Testis (tissue), 3 donors: ENCODE data around the gene UBE4A. TPM values are rescaled to one million over a fixed set of nuclear protein-coding genes. Genes with fewer than 3 reads are reported as not detected.

ENCODE experiments used
- DNase-seq: peaks from one replicate; pipeline ENCODE4 v3.0.0-alpha.2; 2019
- H3K27ac ChIP-seq, 2 donors: fragments of 200-600 bp; sonication (generic); one replicate each; pipeline ENCODE4 v1.5.1; 2019
- H3K27me3 ChIP-seq: fragments of 200-600 bp; sonication (generic); one replicate; pipeline ENCODE4 v1.5.1; 2019
- H3K36me3 ChIP-seq: fragments of 200-600 bp; sonication (generic); one replicate; pipeline ENCODE4 v1.5.1; 2017; ENCODE audit warnings: low read depth; ENCODE audit errors: missing control alignments
- H3K4me1 ChIP-seq: fragments of 200-600 bp; sonication (generic); one replicate; pipeline ENCODE4 v1.5.1; 2019
- H3K4me3 ChIP-seq, 2 donors: fragments of 200-600 bp; sonication (generic); one replicate each; pipeline ENCODE4 v1.5.1; 2017 to 2019
- H3K9me3 ChIP-seq: fragments of 200-600 bp; sonication (generic); one replicate; pipeline ENCODE4 v1.5.1; 2017
- POLR2A ChIP-seq: fragments of 450-650 bp; IDR thresholded peaks from one replicate; pipeline ENCODE4 v1.6.1; 2017; ENCODE audit warnings: antibody characterized with exemption, mild to moderate bottlenecking, moderate library complexity
- WGBS, 2 donors: methylation state at CpG; one replicate each; pipeline ENCODE4 v1.1.5; 2018; 5-methylcytosine and 5-hydroxymethylcytosine counted together
- intact Hi-C: fragments of 100-400 bp; cut with DNase I; formaldehyde crosslinking; loops from one replicate; pipeline ENCODE4 v1.15.1; 2023; ENCODE audit warnings: low total_unique reads
- polyA plus RNA-seq: library from polyadenylated mRNA; stranded (reverse); fragments of 350-450 nt; fragmentation: Illumina TruSeq; extraction: RNeasy Lipid Tissue Mini Kit (QIAGEN cat#74804); gene quantifications from one replicate; pipeline ENCODE4 v1.2.3, GENCODE V29; 2014; ENCODE audit warnings: low read depth, low replicate concordance; ENCODE audit not compliant: insufficient read depth
- total RNA-seq, 2 donors: library from RNA; depleted of rRNA; stranded (reverse); fragments of >200 nt; gene quantifications; one replicate each; pipeline ENCODE4 v1.2.3, GENCODE V29; 2016
- TF ChIP-seq, protein P1 (sequence below), 3 experiments: fragments of 450-650 bp in 2 of 3; fragments of 200-600 bp in 1 of 3; sonication (generic) in 1 of 3; IDR thresholded peaks; one replicate each; pipeline ENCODE4 v1.5.1; 2016 to 2019; ENCODE audit warnings: antibody characterized with exemption in 3 of 3, mild to moderate bottlenecking in 2 of 3, moderate library complexity in 1 of 3

Gene UBE4A
- total and polyA plus RNA-seq, 3 donors from 2014 or later: 36.6 to 58.4 (median 54.8) TPM

- H3K27me3 ChIP-seq: no peaks in the 10 kb centered on the region
- H3K4me3 ChIP-seq: no peak overlapping the region
- TF ChIP-seq, protein P1, sequence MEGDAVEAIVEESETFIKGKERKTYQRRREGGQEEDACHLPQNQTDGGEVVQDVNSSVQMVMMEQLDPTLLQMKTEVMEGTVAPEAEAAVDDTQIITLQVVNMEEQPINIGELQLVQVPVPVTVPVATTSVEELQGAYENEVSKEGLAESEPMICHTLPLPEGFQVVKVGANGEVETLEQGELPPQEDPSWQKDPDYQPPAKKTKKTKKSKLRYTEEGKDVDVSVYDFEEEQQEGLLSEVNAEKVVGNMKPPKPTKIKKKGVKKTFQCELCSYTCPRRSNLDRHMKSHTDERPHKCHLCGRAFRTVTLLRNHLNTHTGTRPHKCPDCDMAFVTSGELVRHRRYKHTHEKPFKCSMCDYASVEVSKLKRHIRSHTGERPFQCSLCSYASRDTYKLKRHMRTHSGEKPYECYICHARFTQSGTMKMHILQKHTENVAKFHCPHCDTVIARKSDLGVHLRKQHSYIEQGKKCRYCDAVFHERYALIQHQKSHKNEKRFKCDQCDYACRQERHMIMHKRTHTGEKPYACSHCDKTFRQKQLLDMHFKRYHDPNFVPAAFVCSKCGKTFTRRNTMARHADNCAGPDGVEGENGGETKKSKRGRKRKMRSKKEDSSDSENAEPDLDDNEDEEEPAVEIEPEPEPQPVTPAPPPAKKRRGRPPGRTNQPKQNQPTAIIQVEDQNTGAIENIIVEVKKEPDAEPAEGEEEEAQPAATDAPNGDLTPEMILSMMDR (IDR thresholded peaks at IDR 0.05): no peak
- no peak for TF ChIP-seq POLR2A
- H3K4me1 ChIP-seq: no peaks in the 10 kb centered on the region
- H3K9me3 ChIP-seq: no peaks in the 10 kb centered on the region
- intact Hi-C loops: no loop called here
- WGBS, 2 donors: 71 to 74% methylated on average over 4 of the region's 4 CpGs
- no peak overlapping the region for H3K27ac ChIP-seq
- H3K36me3 ChIP-seq: no peaks in the 10 kb centered on the region
- no peak for DNase-seq
Observed at GRCh38 chr11:118417801-118418200, 58.4 kb downstream of the UBE4A start.

DNA sequence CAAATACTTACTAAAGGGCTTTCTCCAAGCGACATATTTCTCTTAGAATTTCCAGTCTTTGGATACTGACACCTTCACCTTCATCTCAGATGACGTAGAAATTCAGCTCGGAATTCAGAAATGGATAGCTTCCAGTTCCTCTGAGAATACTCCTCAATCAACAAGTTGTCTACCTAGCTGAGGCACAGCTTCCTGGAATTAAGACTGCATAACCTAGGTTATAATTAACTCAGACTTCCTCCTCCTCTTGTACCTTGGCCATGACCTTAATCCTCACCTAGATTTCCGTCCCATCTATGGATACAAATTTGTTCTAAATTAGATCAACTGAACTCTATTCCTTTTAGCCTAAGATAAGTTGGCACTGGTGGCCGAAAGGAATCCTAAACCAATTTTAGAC lies 59.4 kb downstream of the UBE4A start:
- H3K36me3 ChIP-seq: no peaks in the 10 kb centered on the region
- intact Hi-C loops: no loop called here
- 60 to 79% methylated on average over 5 of the region's 5 CpGs for WGBS, 2 donors
- no peaks in the 10 kb centered on the region for H3K27me3 ChIP-seq
- H3K27ac ChIP-seq: no peak overlapping the region
- no peaks in the 10 kb centered on the region for H3K4me1 ChIP-seq
- H3K9me3 ChIP-seq: no peaks in the 10 kb centered on the region
- no peak for DNase-seq
- TF ChIP-seq, protein P1 (IDR thresholded peaks at IDR 0.05): no peak
- no peak for TF ChIP-seq POLR2A
- no peak overlapping the region for H3K4me3 ChIP-seq

DNA sequence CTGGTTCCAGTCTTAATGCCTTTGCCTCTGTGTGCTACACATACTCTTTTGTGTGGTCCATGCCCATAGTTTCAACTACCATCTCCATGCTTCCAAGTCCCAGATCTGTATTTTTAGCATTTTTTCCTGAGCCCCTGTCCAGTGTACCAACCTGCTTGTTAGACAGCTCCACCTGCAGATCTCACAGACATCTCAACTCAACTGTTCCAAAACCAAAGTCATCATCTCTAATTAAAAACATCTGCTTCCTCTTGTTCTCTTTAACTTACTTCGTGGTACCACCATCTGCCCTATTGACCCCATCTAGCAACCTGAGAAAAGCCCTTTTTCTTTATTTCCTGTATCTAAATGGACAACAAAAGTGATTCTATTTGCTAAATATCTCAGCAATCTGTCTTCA lies 68.3 kb downstream of the UBE4A start:
- intact Hi-C loops: no loop called here
- WGBS, 2 donors: 18% methylated on average over 1 of the region's 1 CpG
- H3K4me3 ChIP-seq: no peak overlapping the region

GRCh38 chr11:118430956-118431355 lies 71.6 kb downstream of the UBE4A start:
- DNase-seq: no peak
- H3K4me3 ChIP-seq: no peak overlapping the region
- H3K4me1 ChIP-seq: no peaks in the 10 kb centered on the region
- no peaks in the 10 kb centered on the region for H3K36me3 ChIP-seq
- no peak for TF ChIP-seq POLR2A
- TF ChIP-seq, protein P1 (IDR thresholded peaks at IDR 0.05): no peak
- H3K27ac ChIP-seq: no peak overlapping the region
- WGBS, 2 donors: 74 to 85% methylated on average over 2 of the region's 2 CpGs
- H3K9me3 ChIP-seq: no peaks in the 10 kb centered on the region
- intact Hi-C loops: no loop called here
- no peaks in the 10 kb centered on the region for H3K27me3 ChIP-seq

More for the DNA sequence above, 68.3 kb downstream of the UBE4A start:
- TF ChIP-seq, protein P1 (IDR thresholded peaks at IDR 0.05): no peak
- no peak for TF ChIP-seq POLR2A
- Histone ChIP-seq H3K9me3 (no peaks in the 10 kb centered on the region), H3K27me3 (no peaks in the 10 kb centered on the region), H3K4me1 (no peaks in the 10 kb centered on the region), H3K36me3 (no peaks in the 10 kb centered on the region), H3K27ac (no peak overlapping the region)
- no peak for DNase-seq

DNA sequence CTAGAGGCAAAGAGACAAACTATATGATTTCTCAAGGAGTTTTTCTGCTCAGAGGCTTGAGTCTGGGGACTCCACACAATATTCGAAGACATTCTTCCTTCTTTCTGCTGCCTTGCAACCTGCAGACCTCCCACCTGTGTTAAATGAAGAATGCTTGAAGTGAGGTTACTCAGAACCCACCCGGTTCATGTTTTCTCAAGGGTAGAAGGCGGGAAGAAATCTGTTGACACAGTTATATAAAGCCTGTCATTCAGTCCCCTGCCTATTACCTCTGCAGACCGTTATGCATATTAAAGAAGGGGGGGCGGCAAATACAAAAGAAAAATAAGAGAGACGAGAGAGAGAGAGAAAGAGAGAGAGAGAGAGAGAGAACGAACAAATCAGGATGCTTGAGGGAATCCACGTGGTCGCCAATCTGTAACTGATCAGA lies 74.7 kb downstream of the UBE4A start:
- Histone ChIP-seq H3K27ac (no peak overlapping the region), H3K4me3 (peak overlapping the region in 1 of 2 donors; percentile 94), H3K27me3 (no peaks in the 10 kb centered on the region), H3K9me3 (no peaks in the 10 kb centered on the region), H3K36me3 (no peaks in the 10 kb centered on the region), H3K4me1 (peaks cover 5% of the 10 kb centered on the region)
- intact Hi-C loops: no loop called here
- TF ChIP-seq, protein P1 (IDR thresholded peaks at IDR 0.05): no peak
- TF ChIP-seq POLR2A: no peak
- 1 to 2% methylated on average over 9 of the region's 9 CpGs for WGBS, 2 donors
- no peak for DNase-seq
